ENCODE results near the gene SMG9. TPM values are rescaled to one million over a fixed set of nuclear protein-coding genes. Genes with fewer than 3 reads are reported as not detected.

Gene SMG9
- total RNA-seq, 1 experiment from 2014 or later, result 52.2 TPM

GRCh38 chr19:43687660-43687997, 67.1 kb downstream of the SMG9 start:
- Histone ChIP-seq H3K9ac (ENCODE audit: extremely low read depth, insufficient read length, low read length) (no peak overlapping the region), H3K27ac (ENCODE audit: insufficient read length, low read depth, low read length) (no peak overlapping the region), H4K8ac (replicated peaks; ENCODE audit: insufficient read length, low read depth, low read length) (no peak overlapping the region), H3K4me2 (ENCODE audit: insufficient read depth, insufficient read length, low read length) (no peak overlapping the region), H3T11ph (ENCODE audit: low read length) (no peak overlapping the region), H3K4me1 (ENCODE audit: insufficient read depth, low read length) (no peaks in the 10 kb centered on the region; the same call in 1 of the 2 replicates), H2AK5ac (ENCODE audit: insufficient read length, low read length) (no peak overlapping the region), H3K18ac (ENCODE audit: insufficient read length, low read depth, low read length) (no peak overlapping the region), H2BK15ac (ENCODE audit: low read depth, low read length) (no peak overlapping the region), H3K79me1 (ENCODE audit: insufficient read depth, low read depth, low read length, poor library complexity, severe bottlenecking) (no peaks in the 10 kb centered on the region), H3K27me3 (ENCODE audit: insufficient read depth, low read length) (no peaks in the 10 kb centered on the region), H3K23ac (ENCODE audit: insufficient read length, low read depth, low read length) (no peak overlapping the region), H2BK5ac (ENCODE audit: insufficient read length, low read length) (no peak overlapping the region), H3K9me3 (ENCODE audit: control insufficient read depth, low read depth, low read length) (no peaks in the 10 kb centered on the region), H4K91ac (ENCODE audit: insufficient read length, low read depth, low read length) (no peak overlapping the region), H2BK20ac (ENCODE audit: low read depth, low read length, poor library complexity, severe bottlenecking) (no peak overlapping the region), H3K14ac (ENCODE audit: insufficient read depth, low read length) (no peak overlapping the region), H4K5ac (ENCODE audit: insufficient read length, low read depth, low read length) (no peak overlapping the region), H3K56ac (ENCODE audit: insufficient read length, low read depth, low read length) (no peak overlapping the region), H3K79me2 (ENCODE audit: insufficient read depth, low read length) (no peaks in the 10 kb centered on the region), H2BK12ac (ENCODE audit: insufficient read length, low read depth, low read length) (no peak overlapping the region), H4K20me1 (ENCODE audit: control insufficient read depth, insufficient read depth, insufficient read length) (no peaks in the 10 kb centered on the region), H2BK120ac (ENCODE audit: low read depth, low read length, poor library complexity, severe bottlenecking) (no peak overlapping the region), H3K23me2 (ENCODE audit: insufficient read length, low read depth, low read length, poor library complexity, severe bottlenecking) (no peaks in the 10 kb centered on the region), H2AFZ (ENCODE audit: low read length) (no peak overlapping the region), H3K4ac (ENCODE audit: low read depth, low read length) (no peak overlapping the region)
- Mint-ChIP-seq H3K36me3 (ENCODE audit: insufficient read depth in 1 of 3, low read depth in 3 of 3) (peaks cover 0 to 2% (median 0%) of the 10 kb centered on the region in 3 experiments; a peak in 1 of 7 replicates), H3K27me3 (ENCODE audit: low read depth) (peaks cover 3% of the 10 kb centered on the region), H3K9me3 (peaks cover 6 to 21% of the 10 kb centered on the region in 2 experiments; a peak in 4 of 5 replicates), H3K4me3 (no peak overlapping the region), H3K27ac (peak overlapping the region in 2 of 3 experiments; percentile 18 to 22; a peak in 1 of 7 replicates), H3K4me1 (peaks cover 13 to 24% of the 10 kb centered on the region in 2 experiments)
- no peak for DNase-seq
- no peak for TF ChIP-seq CTCF (conservative IDR thresholded peaks at IDR 0.05)
- WGBS (ENCODE audit: extremely low coverage, insufficient read length, low lambda C conversion rate), result no CpG with 5 or more reads among the region's 1 CpG

Measured in H9 (cell line).